ENCODE measurements around the gene PRR33.
"Not testable (repeated sequence)": the region's sequence is repeated elsewhere in the genome, so short reads cannot be mapped to it uniquely, and the experiment has no call there.

PRR33 gene

DNA sequence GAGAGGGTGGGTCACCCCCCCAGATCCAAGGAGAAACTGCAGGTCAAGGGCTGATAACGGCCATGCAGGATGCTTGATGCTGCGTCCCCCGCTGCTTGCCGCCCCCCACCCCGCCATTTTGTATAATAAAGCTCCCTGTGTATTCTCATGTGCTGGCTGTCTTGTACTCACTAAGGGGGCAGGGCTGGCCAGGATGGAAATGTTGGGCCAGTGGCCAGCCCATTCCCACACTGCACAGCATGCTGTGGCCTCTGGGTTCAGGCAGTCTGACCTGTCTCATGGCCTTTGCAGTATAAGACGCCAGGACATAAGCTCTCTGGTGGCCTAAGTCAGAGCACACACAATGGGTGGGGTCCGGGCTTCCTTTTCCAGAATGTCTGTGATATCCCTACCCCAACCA, 421 bp upstream of the PRR33 start:
- Histone ChIP-seq H3K9ac (ENCODE audit: low read length) (no peak overlapping the region), H3K4me1 (ENCODE audit: control insufficient read depth, insufficient read depth, low read length) (no peaks in the 10 kb centered on the region), H3K27me3 (ENCODE audit: control insufficient read depth, insufficient read depth, low read length) (peaks cover 2% of the 10 kb centered on the region), H3K9me3 (ENCODE audit: control insufficient read depth, insufficient read depth, low read depth, low read length) (no peaks in the 10 kb centered on the region), H3K36me3 (ENCODE audit: control insufficient read depth, insufficient read depth, low read length) (no peaks in the 10 kb centered on the region), H3K27ac (ENCODE audit: low read depth, low read length) (no peak overlapping the region), H3K4me3 (ENCODE audit: low read depth, low read length) (no peak overlapping the region)

GRCh38 chr11:1890856-1891830, 552 bp downstream of the PRR33 start:
- peaks cover 2% of the 10 kb centered on the region for H3K27me3 ChIP-seq (ENCODE audit: control insufficient read depth, insufficient read depth, low read length)
- no peaks in the 10 kb centered on the region for H3K9me3 ChIP-seq (ENCODE audit: control insufficient read depth, insufficient read depth, low read depth, low read length)
- H3K36me3 ChIP-seq (ENCODE audit: control insufficient read depth, insufficient read depth, low read length) = no peaks in the 10 kb centered on the region
- H3K4me3 ChIP-seq (ENCODE audit: low read depth, low read length) = no peak overlapping the region
- H3K4me1 ChIP-seq (ENCODE audit: control insufficient read depth, insufficient read depth, low read length) = no peaks in the 10 kb centered on the region
- H3K27ac ChIP-seq (ENCODE audit: low read depth, low read length) = no peak overlapping the region
- no peak overlapping the region for H3K9ac ChIP-seq (ENCODE audit: low read length)

GRCh38 chr11:1889941-1890855, 1.5 kb downstream of the PRR33 start:
- Histone ChIP-seq H3K4me1 (ENCODE audit: control insufficient read depth, insufficient read depth, low read length) (no peaks in the 10 kb centered on the region), H3K9me3 (ENCODE audit: control insufficient read depth, insufficient read depth, low read depth, low read length) (no peaks in the 10 kb centered on the region), H3K36me3 (ENCODE audit: control insufficient read depth, insufficient read depth, low read length) (no peaks in the 10 kb centered on the region), H3K9ac (ENCODE audit: low read length) (no peak overlapping the region), H3K27ac (ENCODE audit: low read depth, low read length) (no peak overlapping the region), H3K4me3 (ENCODE audit: low read depth, low read length) (no peak overlapping the region), H3K27me3 (ENCODE audit: control insufficient read depth, insufficient read depth, low read length) (peaks cover 7% of the 10 kb centered on the region; the same call in 1 of the 2 replicates)

- Histone ChIP-seq H3K9ac (ENCODE audit: low read length) (no peak overlapping the region), H3K9me3 (ENCODE audit: control insufficient read depth, insufficient read depth, low read depth, low read length) (no peaks in the 10 kb centered on the region), H3K27ac (ENCODE audit: low read depth, low read length) (no peak overlapping the region), H3K4me1 (ENCODE audit: control insufficient read depth, insufficient read depth, low read length) (no peaks in the 10 kb centered on the region), H3K4me3 (ENCODE audit: low read depth, low read length) (no peak overlapping the region), H3K27me3 (ENCODE audit: control insufficient read depth, insufficient read depth, low read length) (peaks cover 7% of the 10 kb centered on the region; the same call in 1 of the 2 replicates), H3K36me3 (ENCODE audit: control insufficient read depth, insufficient read depth, low read length) (no peaks in the 10 kb centered on the region)
Observed at GRCh38 chr11:1889224-1889930, 2.3 kb downstream of the PRR33 start.

- Histone ChIP-seq H3K9ac (ENCODE audit: low read length) (no peak overlapping the region), H3K36me3 (ENCODE audit: control insufficient read depth, insufficient read depth, low read length) (no peaks in the 10 kb centered on the region), H3K27ac (ENCODE audit: low read depth, low read length) (no peak overlapping the region), H3K27me3 (ENCODE audit: control insufficient read depth, insufficient read depth, low read length) (peaks cover 7% of the 10 kb centered on the region; the same call in 1 of the 2 replicates), H3K4me3 (ENCODE audit: low read depth, low read length) (no peak overlapping the region), H3K9me3 (ENCODE audit: control insufficient read depth, insufficient read depth, low read depth, low read length) (no peaks in the 10 kb centered on the region), H3K4me1 (ENCODE audit: control insufficient read depth, insufficient read depth, low read length) (no peaks in the 10 kb centered on the region)
Observed at GRCh38 chr11:1888811-1889210, 2.9 kb downstream of the PRR33 start.

- H3K36me3 ChIP-seq (ENCODE audit: control insufficient read depth, insufficient read depth, low read length) = no peaks in the 10 kb centered on the region
- no peaks in the 10 kb centered on the region for H3K9me3 ChIP-seq (ENCODE audit: control insufficient read depth, insufficient read depth, low read depth, low read length)
- H3K27me3 ChIP-seq (ENCODE audit: control insufficient read depth, insufficient read depth, low read length) = peaks cover 7% of the 10 kb centered on the region; the same call in 1 of the 2 replicates
- no peak overlapping the region for H3K9ac ChIP-seq (ENCODE audit: low read length)
- no peak overlapping the region for H3K4me3 ChIP-seq (ENCODE audit: low read depth, low read length)
- H3K27ac ChIP-seq (ENCODE audit: low read depth, low read length) = no peak overlapping the region
- H3K4me1 ChIP-seq (ENCODE audit: control insufficient read depth, insufficient read depth, low read length) = no peaks in the 10 kb centered on the region
Observed at GRCh38 chr11:1888347-1888753, 3.3 kb downstream of the PRR33 start.

DNA sequence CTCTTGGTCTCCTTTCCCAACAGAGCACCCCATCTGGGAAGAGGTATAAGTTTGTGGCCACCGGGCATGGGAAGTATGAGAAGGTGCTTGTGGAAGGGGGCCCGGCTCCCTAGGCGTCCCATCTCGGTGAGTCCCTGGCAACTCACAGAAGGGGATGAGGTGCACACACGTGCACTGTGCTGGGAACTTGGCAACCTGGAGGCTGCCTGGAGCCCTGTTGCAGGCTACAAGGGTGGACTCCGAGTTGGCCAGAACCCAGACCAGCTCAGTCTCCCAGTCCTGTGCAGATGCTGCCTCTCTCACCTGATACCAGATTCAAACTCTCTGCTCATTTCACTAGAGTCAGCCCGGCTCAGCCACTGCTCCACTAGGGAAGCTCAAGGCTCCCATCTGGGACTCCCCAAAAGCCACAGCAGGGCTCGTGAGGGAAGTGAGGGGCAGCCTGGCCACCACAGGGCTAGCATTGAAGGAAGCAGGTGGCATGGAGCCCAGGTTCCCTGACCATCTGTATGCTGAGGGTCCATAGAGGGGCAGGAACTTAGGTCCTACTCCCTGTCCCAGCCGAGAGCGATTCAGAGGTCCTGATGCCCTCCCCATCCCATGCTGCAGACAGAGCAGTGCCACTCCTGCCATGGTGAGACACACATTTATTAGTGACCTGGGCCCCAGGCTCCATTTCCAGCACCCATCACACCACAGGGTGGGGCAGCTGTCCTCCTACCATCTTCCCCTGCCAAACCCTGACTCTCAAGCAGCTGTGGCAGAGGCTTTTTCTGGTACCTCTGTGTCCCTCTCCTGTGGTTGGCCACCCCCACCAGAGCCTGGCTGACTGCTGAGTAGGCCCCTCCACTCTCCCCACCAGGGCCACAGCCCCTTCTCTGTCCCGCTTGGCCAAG, 4.0 kb downstream of the PRR33 start:
- Histone ChIP-seq H3K9ac (ENCODE audit: low read length) (no peak overlapping the region), H3K4me3 (ENCODE audit: low read depth, low read length) (no peak overlapping the region), H3K4me1 (ENCODE audit: control insufficient read depth, insufficient read depth, low read length) (peaks cover 2% of the 10 kb centered on the region; the same call in 1 of the 2 replicates), H3K9me3 (ENCODE audit: control insufficient read depth, insufficient read depth, low read depth, low read length) (no peaks in the 10 kb centered on the region), H3K27me3 (ENCODE audit: control insufficient read depth, insufficient read depth, low read length) (peaks cover 7% of the 10 kb centered on the region; the same call in 1 of the 2 replicates), H3K36me3 (ENCODE audit: control insufficient read depth, insufficient read depth, low read length) (no peaks in the 10 kb centered on the region), H3K27ac (ENCODE audit: low read depth, low read length) (no peak overlapping the region)

DNA sequence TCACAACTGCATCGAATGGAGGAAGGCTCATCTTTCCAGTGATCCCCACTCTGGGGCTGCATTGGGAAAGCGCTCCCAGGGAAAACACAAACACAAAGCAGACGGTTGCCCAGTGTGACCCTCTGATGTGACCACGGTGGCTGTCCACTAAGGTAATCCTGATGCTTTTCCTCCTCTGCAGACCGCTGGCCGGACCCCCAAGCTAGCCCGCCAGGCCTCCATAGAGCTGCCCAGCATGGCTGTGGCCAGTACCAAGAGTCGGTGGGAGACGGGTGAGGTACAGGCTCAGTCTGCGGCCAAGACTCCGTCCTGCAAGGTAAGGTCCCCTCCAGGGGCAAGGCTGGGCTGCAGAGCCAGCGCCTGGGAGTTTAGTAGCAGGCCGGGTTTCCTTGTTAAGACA, 5.1 kb downstream of the PRR33 start:
- not testable (repeated sequence) for H3K27me3 ChIP-seq (ENCODE audit: control insufficient read depth, insufficient read depth, low read length); H3K9me3 ChIP-seq (ENCODE audit: control insufficient read depth, insufficient read depth, low read depth, low read length); H3K36me3 ChIP-seq (ENCODE audit: control insufficient read depth, insufficient read depth, low read length); H3K9ac ChIP-seq (ENCODE audit: low read length); H3K4me3 ChIP-seq (ENCODE audit: low read depth, low read length); H3K27ac ChIP-seq (ENCODE audit: low read depth, low read length); H3K4me1 ChIP-seq (ENCODE audit: control insufficient read depth, insufficient read depth, low read length)

GRCh38 chr11:1884303-1884700, 7.4 kb downstream of the PRR33 start:
- Histone ChIP-seq H3K9me3 (ENCODE audit: control insufficient read depth, insufficient read depth, low read depth, low read length) (no peaks in the 10 kb centered on the region), H3K27me3 (ENCODE audit: control insufficient read depth, insufficient read depth, low read length) (peaks cover 7% of the 10 kb centered on the region; the same call in 1 of the 2 replicates), H3K36me3 (ENCODE audit: control insufficient read depth, insufficient read depth, low read length) (no peaks in the 10 kb centered on the region), H3K4me3 (ENCODE audit: low read depth, low read length) (no peak overlapping the region), H3K27ac (ENCODE audit: low read depth, low read length) (no peak overlapping the region), H3K4me1 (ENCODE audit: control insufficient read depth, insufficient read depth, low read length) (peaks cover 6% of the 10 kb centered on the region; the same call in 1 of the 2 replicates), H3K9ac (ENCODE audit: low read length) (no peak overlapping the region)

Measured in HUES6 (cell line).